Neural progenitor cell (in vitro differentiated cells): ENCODE data around the gene KIAA1958.

Source experiments
- CTCF ChIP-seq: fragments of 200-600 bp; sonication (generic); IDR thresholded peaks from 2 replicates; pipeline ENCODE4 v1.5.1; 2017; ENCODE audit warnings: antibody characterized with exemption, mild to moderate bottlenecking
- EZH2phosphoT487 ChIP-seq: fragments of 200-600 bp; sonication (generic); IDR thresholded peaks from 2 replicates; pipeline ENCODE4 v1.6.1; 2017; ENCODE audit warnings: antibody characterized with exemption

- TF ChIP-seq CTCF = no peak
- no peak for TF ChIP-seq EZH2phosphoT487
Measured at GRCh38 chr9:112700085-112700484, 213.5 kb downstream of the KIAA1958 start.
